Neural progenitor cell (in vitro differentiated cells): ENCODE measurements around the gene CYP4F2.

Source experiments
- CTCF ChIP-seq: fragments of 200-600 bp; sonication (generic); IDR thresholded peaks from 2 replicates; pipeline ENCODE4 v1.5.1; 2017; ENCODE audit warnings: antibody characterized with exemption, mild to moderate bottlenecking
- EZH2 ChIP-seq: fragments of 200-600 bp; sonication (generic); IDR thresholded peaks from 2 replicates; pipeline ENCODE4 v1.6.1; 2017; ENCODE audit warnings: antibody characterized with exemption, mild to moderate bottlenecking, moderate library complexity
- EZH2phosphoT487 ChIP-seq: fragments of 200-600 bp; sonication (generic); IDR thresholded peaks from 2 replicates; pipeline ENCODE4 v1.6.1; 2017; ENCODE audit warnings: antibody characterized with exemption

- TF ChIP-seq EZH2 (no peak), CTCF (no peak), EZH2phosphoT487 (no peak)
Measured at GRCh38 chr19:15893477-15893876, 4.4 kb downstream of the CYP4F2 start.
